Body of pancreas (tissue), 4 donors: Measurements from ENCODE around the gene NTN4. TPM values are rescaled to one million over a fixed set of nuclear protein-coding genes. Genes with fewer than 3 reads are reported as not detected.

ENCODE experiments used
- ATAC-seq: fragments of 150-250 bp; one replicate; pipeline ENCODE4 v1.9.1; 2016
- DNase-seq, 4 donors: peaks; one replicate each; pipeline ENCODE4 v3.0.0-alpha.2; 2019
- H3K27ac ChIP-seq, 4 donors: fragments of 200-600 bp; sonication (generic); 1 replicate in 3 of 4; 2 replicates in 1 of 4; pipeline versions ENCODE4 v1.5.1 to v1.6.1; 2016 to 2019; ENCODE audit warnings: mild to moderate bottlenecking in 1 of 4, mixed read lengths in 1 of 4, moderate library complexity in 1 of 4
- H3K27me3 ChIP-seq, 2 donors: fragments of 200-600 bp; sonication (generic); one replicate each; pipeline ENCODE4 v1.6.0; 2016; ENCODE audit warnings: mild to moderate bottlenecking in 1 of 2
- H3K36me3 ChIP-seq, 2 donors: fragments of 200-600 bp; sonication (generic); replicated peaks in 1 of 2; 2 replicates each; pipeline ENCODE4 v1.5.1; 2016; ENCODE audit warnings: low read depth in 2 of 2; ENCODE audit not compliant: insufficient read depth in 1 of 2
- H3K4me1 ChIP-seq: fragments of 200-600 bp; sonication (generic); one replicate; pipeline ENCODE4 v1.6.0; 2016
- H3K4me3 ChIP-seq, 2 donors: fragments of 200-600 bp; sonication (generic); 1 replicate in 1 of 2; 2 replicates in 1 of 2; pipeline ENCODE4 v1.5.1; 2016 to 2019
- H3K9me3 ChIP-seq, 3 donors: fragments of 200-600 bp; sonication (generic); 1 replicate in 2 of 3; 2 replicates in 1 of 3; pipeline ENCODE4 v1.5.1; 2016
- POLR2A ChIP-seq, 3 donors: fragments of 450-650 bp; IDR thresholded peaks; one replicate each; pipeline ENCODE4 v1.6.1; 2016; ENCODE audit warnings: antibody characterized with exemption in 3 of 3, mild to moderate bottlenecking in 2 of 3
- WGBS, 2 donors: methylation state at CpG; one replicate each; pipeline ENCODE4 v1.1.5; 2017; 5-methylcytosine and 5-hydroxymethylcytosine counted together
- intact Hi-C: fragments of 100-400 bp; cut with DNase I; formaldehyde crosslinking; loops from one replicate; pipeline ENCODE4 v1.15.1; 2023
- total RNA-seq, 2 donors: library from RNA; depleted of rRNA; stranded (reverse); fragments of >200 nt; gene quantifications; one replicate each; pipeline ENCODE4 v1.1.0, GENCODE V29; 2016
- TF ChIP-seq, protein P1 (sequence below), 7 experiments: fragments of 450-650 bp in 4 of 7; fragments of 200-600 bp in 3 of 7; sonication (generic) in 3 of 7; IDR thresholded peaks; one replicate each; pipeline ENCODE4 v1.5.1; 2016 to 2019; ENCODE audit warnings: antibody characterized with exemption in 7 of 7

The NTN4 gene
- total RNA-seq: 10 to 100 TPM; 47.7 to 62.0 TPM

DNA sequence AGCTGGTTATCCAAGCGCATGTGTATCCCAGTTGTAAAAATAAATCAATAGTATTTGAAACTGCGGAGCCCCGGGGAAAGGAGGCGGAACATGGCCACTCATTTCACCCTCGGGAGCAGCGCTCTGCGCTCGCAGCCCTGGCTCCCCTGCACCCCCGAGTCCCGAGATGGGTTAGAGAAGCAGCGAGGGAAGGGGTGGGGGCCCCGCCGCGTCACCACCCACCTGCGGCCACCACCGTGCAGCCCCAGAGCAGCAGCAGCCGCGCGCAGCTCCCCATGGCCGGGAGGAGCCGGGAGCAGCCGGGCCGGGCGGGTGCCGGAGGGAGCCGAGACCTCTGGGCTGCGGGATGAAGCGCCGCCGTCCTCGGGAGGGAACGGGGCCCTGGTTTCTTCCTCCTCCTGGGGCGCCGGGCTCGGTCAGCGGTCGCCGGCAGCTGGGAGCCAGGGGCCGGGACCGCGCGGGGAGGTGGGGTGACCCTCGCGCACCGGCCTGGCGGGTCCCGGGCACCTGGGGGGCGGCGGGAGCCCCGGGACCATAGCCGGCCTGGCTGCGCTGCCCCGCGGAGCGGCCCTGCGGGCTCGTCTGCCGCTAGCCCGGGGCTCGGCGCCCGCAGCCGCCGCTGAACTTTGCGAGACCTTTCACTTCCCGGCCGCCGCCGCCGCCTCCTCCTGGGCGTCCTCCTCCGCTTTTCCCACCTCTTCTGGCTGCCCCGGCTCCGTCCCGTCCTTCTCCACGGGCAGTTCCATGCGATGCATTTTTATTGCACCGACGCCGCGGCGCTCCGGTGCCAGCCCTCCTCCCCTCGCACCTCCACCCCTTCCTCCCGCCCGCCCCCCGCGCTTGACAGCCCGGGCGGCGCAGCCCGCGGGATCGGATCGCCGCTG, at the start of gene NTN4:
Gene NTN4 (minus strand): TSS at position 732 of the 884 bp plus-strand sequence. CDS start 455 bp downstream, at position 277.
- no peaks in the 10 kb centered on the region for H3K9me3 ChIP-seq
- no peaks in the 10 kb centered on the region for H3K27me3 ChIP-seq
- 1 to 2% methylated on average over 23 to 91 of the region's 96 CpGs for WGBS, 2 donors
- ATAC-seq: peak; percentile 64
- peaks cover 47% of the 10 kb centered on the region for H3K4me1 ChIP-seq
- H3K4me3 ChIP-seq: peak within 1 kb of the TSS; percentile 76 to 79
- intact Hi-C loops: no loop called here
- peak; percentile 44 to 56 (median 48) for TF ChIP-seq POLR2A (IDR thresholded peaks at IDR 0.05)
- TF ChIP-seq, protein P1, sequence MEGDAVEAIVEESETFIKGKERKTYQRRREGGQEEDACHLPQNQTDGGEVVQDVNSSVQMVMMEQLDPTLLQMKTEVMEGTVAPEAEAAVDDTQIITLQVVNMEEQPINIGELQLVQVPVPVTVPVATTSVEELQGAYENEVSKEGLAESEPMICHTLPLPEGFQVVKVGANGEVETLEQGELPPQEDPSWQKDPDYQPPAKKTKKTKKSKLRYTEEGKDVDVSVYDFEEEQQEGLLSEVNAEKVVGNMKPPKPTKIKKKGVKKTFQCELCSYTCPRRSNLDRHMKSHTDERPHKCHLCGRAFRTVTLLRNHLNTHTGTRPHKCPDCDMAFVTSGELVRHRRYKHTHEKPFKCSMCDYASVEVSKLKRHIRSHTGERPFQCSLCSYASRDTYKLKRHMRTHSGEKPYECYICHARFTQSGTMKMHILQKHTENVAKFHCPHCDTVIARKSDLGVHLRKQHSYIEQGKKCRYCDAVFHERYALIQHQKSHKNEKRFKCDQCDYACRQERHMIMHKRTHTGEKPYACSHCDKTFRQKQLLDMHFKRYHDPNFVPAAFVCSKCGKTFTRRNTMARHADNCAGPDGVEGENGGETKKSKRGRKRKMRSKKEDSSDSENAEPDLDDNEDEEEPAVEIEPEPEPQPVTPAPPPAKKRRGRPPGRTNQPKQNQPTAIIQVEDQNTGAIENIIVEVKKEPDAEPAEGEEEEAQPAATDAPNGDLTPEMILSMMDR (IDR thresholded peaks at IDR 0.05): no peak
- DNase-seq: peak; percentile 67 to 73 (median 68)
- H3K27ac ChIP-seq: peak within 1 kb of the TSS; percentile 85 to 95 (median 88)
- H3K36me3 ChIP-seq: no peaks in the 10 kb centered on the region

DNA sequence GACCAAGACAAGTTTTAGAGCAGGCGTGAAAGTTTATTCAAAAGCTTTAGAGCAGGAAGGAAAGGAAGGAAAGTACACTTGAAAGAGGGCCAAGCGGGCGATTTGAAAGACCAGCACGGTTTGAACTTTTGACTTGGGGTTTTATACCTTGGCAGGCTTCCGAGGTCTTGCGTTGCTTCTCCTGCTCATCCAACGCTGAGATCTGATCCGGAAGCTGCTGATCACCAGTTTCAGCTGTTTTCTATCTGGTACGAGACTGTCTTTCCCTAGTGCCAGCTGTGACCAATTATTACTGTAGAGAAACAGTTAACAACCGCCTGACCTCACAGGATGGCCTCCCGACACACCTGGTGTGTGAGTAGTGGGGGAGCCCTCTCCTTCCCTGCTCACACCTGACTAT, 47.6 kb upstream of the NTN4 start:
- peaks cover 11% of the 10 kb centered on the region for H3K4me1 ChIP-seq
- H3K27ac ChIP-seq: no peak overlapping the region
- WGBS, 2 donors: 28 to 33% methylated on average over 11 of the region's 11 CpGs
- no peaks in the 10 kb centered on the region for H3K9me3 ChIP-seq
- H3K36me3 ChIP-seq: no peaks in the 10 kb centered on the region
- H3K4me3 ChIP-seq: no peak overlapping the region
- DNase-seq (peak in 1 of 4 donors; percentile 10), ATAC-seq (no peak)
- intact Hi-C loops: no loop called here
- no peaks in the 10 kb centered on the region for H3K27me3 ChIP-seq
- no peak for TF ChIP-seq POLR2A (IDR thresholded peaks at IDR 0.05)
- TF ChIP-seq, protein P1 (IDR thresholded peaks at IDR 0.05): no peak

DNA sequence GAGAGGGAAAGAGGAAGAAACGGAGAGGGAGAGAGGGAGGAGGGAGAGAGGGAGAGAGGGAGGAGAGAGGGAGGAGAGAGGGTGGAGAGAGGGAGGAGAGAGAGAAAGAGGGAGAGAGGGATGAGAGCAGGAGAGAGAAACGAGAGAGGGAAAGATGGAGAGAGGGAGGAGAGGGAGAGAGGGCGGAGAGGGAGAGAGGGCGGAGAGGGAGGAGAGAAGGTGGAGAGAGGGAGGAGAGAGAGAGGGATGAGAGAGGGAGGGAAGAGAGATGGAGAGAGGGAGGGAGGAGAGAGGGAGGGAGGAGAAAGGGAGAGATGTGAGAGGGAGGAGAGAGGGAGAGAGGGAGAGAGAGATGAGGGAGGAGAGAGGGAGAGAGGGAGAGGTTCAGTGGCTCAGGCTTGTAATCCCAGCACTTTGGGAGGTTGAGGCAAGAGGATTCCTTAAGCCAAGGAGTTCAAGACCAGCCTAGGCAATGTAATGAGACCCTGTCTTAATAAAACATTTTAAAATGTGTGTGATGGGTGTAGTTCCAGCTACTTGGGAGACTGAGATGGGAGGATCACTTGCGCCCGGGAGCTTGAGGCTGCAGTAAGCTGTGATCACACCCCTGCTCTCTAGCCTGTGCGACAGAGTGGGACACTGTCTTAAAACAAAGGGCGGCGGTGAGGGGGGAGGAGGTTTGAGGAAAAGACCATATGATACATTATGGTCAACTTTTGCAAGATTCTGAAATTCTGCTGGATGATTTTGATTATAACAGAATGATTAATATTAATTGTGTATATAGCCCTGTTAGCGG, 46.9 kb upstream of the NTN4 start:
- Histone ChIP-seq H3K27me3 (no peaks in the 10 kb centered on the region), H3K27ac (no peak overlapping the region), H3K4me1 (peaks cover 11% of the 10 kb centered on the region), H3K9me3 (no peaks in the 10 kb centered on the region), H3K4me3 (no peak overlapping the region), H3K36me3 (no peaks in the 10 kb centered on the region)
- no peak for DNase-seq
- intact Hi-C loops: no loop called here
- WGBS, 2 donors: 51 to 53% methylated on average over 10 of the region's 10 CpGs
- no peak for ATAC-seq
- TF ChIP-seq, protein P1 (IDR thresholded peaks at IDR 0.05): no peak
- no peak for TF ChIP-seq POLR2A (IDR thresholded peaks at IDR 0.05)

DNA sequence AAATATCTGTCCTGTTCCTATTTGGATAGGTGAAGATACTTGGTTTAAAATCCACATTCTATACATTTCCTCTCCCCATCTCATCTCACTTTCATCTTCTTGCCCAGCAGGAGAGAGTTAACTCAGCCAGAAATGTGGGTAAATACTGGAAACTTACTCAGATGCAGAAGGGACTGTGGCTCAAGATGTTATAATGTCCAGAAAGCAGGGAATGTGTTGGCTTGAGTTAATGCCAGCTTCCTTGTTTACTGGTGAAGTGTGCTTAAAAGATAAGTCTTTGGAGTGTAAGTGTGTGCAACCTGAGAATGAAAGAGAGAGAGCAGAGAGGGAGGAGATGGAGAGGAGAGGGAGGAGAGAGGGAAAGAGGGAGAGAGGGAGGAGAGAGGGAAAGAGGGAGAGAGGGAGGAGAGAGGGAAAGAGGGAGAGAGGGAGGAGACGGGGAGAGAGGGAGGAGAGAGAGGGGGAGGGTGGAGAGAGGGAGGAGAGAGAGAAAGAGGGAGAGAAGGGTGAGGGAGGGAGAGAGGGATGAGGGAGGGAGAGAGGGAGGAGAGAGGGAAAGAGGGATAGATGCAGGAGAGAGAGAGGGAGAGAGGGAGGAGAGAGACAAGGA, 46.2 kb upstream of the NTN4 start:
- ATAC-seq (peak; percentile 75), DNase-seq (peak in 1 of 4 donors; percentile 52)
- H3K27ac ChIP-seq: peak overlapping the region in 1 of 4 donors; percentile 18
- H3K9me3 ChIP-seq: no peaks in the 10 kb centered on the region
- WGBS, 2 donors: 0 to 8% methylated on average over 1 of the region's 1 CpG
- H3K4me3 ChIP-seq: no peak overlapping the region
- no peaks in the 10 kb centered on the region for H3K27me3 ChIP-seq
- no peaks in the 10 kb centered on the region for H3K36me3 ChIP-seq
- TF ChIP-seq POLR2A (IDR thresholded peaks at IDR 0.05): no peak
- intact Hi-C loops: no loop called here
- peaks cover 11% of the 10 kb centered on the region for H3K4me1 ChIP-seq

DNA sequence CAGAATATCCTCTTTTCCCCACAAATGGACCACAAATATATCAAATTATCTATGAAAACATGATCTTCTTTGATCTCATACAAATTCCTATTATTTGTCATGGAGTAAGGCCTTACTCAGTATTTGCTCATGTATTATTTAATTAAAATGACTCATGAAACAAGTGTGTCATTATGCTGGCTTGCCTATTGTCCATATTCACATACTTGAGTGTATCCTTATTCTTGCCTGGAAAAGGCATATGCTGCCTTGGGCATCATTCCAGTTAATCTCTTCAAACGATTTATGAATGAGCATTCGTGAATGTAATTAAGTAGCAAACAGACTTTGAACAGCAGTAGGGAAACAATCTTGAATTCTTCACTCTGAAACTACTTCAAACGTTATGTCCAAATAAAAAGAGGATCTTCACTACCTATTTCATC, 45.6 kb upstream of the NTN4 start:
- intact Hi-C loops: no loop called here
- H3K4me1 ChIP-seq: peaks cover 11% of the 10 kb centered on the region
- no peaks in the 10 kb centered on the region for H3K36me3 ChIP-seq
- DNase-seq (no peak), ATAC-seq (no peak)
- WGBS, 2 donors: 10 to 13% methylated on average over 3 of the region's 3 CpGs
- H3K9me3 ChIP-seq: no peaks in the 10 kb centered on the region
- TF ChIP-seq, protein P1 (IDR thresholded peaks at IDR 0.05): no peak
- TF ChIP-seq POLR2A (IDR thresholded peaks at IDR 0.05): no peak
- no peaks in the 10 kb centered on the region for H3K27me3 ChIP-seq
- H3K27ac ChIP-seq: peak overlapping the region in 1 of 4 donors; percentile 18
- no peak overlapping the region for H3K4me3 ChIP-seq
